Naive thymus-derived CD4-positive, alpha-beta T cell (primary cell): ENCODE measurements around the gene RAB1B. TPM values are rescaled to one million over a fixed set of nuclear protein-coding genes. Genes with fewer than 3 reads are reported as not detected.

ENCODE experiments used
- ATAC-seq: fragments of 150-1000 bp; cut with Tn5 transposase; 2 replicates; pipeline ENCODE4 v1.10.0; 2021; ENCODE audit warnings: mild to moderate bottlenecking, moderate library complexity
- CTCF ChIA-PET: fragments of 350-600 bp; sonication (Branson Sonifier 250); formaldehyde crosslinking; loops from one replicate; lab custom pipeline; 2021; ENCODE audit warnings: antibody characterized with exemption; lab: Charles Lee
- POLR2A ChIA-PET: fragments of 350-600 bp; sonication (Branson Sonifier 250); formaldehyde crosslinking; loops from one replicate; lab custom pipeline; 2021; ENCODE audit warnings: antibody characterized with exemption, inconsistent platforms; lab: Charles Lee
- DNase-seq, 9 donors: peaks; one replicate each; pipeline versions ENCODE4 v3.0.0 to v3.0.0-alpha.2; 2020 to 2022; ENCODE audit warnings: mixed read lengths in 1 of 9
- H3K27ac ChIP-seq: one replicate; pipeline ENCODE4 v1.7.0; 2013; ENCODE audit warnings: mild to moderate bottlenecking, low read depth, low read length, moderate library complexity
- H3K27me3 ChIP-seq, 2 donors: one replicate each; pipeline ENCODE4 v1.7.0; 2013; ENCODE audit warnings: low read length in 2 of 2, mild to moderate bottlenecking in 2 of 2, moderate library complexity in 2 of 2; ENCODE audit not compliant: control insufficient read depth in 2 of 2, insufficient read depth in 2 of 2
- H3K36me3 ChIP-seq, 3 experiments: 1 replicate in 2 of 3; 2 replicates in 1 of 3; pipeline ENCODE4 v1.7.0; 2013; ENCODE audit warnings: low read length in 3 of 3, mild to moderate bottlenecking in 3 of 3, moderate library complexity in 1 of 3; ENCODE audit not compliant: insufficient read depth in 3 of 3, control insufficient read depth in 2 of 3
- H3K4me1 ChIP-seq, 2 donors: one replicate each; pipeline ENCODE4 v1.7.0; 2013; ENCODE audit warnings: low read length in 2 of 2, mild to moderate bottlenecking in 2 of 2, moderate library complexity in 1 of 2; ENCODE audit not compliant: control insufficient read depth in 2 of 2, insufficient read depth in 2 of 2
- H3K4me3 ChIP-seq: 2 replicates; pipeline ENCODE4 v1.7.0; 2013; ENCODE audit warnings: mild to moderate bottlenecking, low read length
- H3K9me3 ChIP-seq, 3 experiments: 1 replicate in 2 of 3; 2 replicates in 1 of 3; pipeline ENCODE4 v1.7.0; 2013; ENCODE audit warnings: low read length in 3 of 3; ENCODE audit not compliant: control insufficient read depth in 2 of 3
- H3K27ac Mint-ChIP-seq, 9 donors: one replicate each; pipeline ENCODE4 v1.8.0; 2020 to 2022; ENCODE audit warnings: mixed read lengths in 9 of 9, mild to moderate bottlenecking in 8 of 9, moderate library complexity in 5 of 9, inconsistent platforms in 2 of 9
- H3K27me3 Mint-ChIP-seq, 5 donors: one replicate each; pipeline ENCODE4 v1.8.0; 2021 to 2022; ENCODE audit warnings: mixed read lengths in 5 of 5, mild to moderate bottlenecking in 1 of 5
- H3K36me3 Mint-ChIP-seq, 5 donors: one replicate each; pipeline ENCODE4 v1.8.0; 2020 to 2022; ENCODE audit warnings: mixed read lengths in 5 of 5, mild to moderate bottlenecking in 3 of 5, inconsistent platforms in 1 of 5
- H3K4me1 Mint-ChIP-seq, 7 donors: one replicate each; pipeline ENCODE4 v1.8.0; 2020 to 2022; ENCODE audit warnings: mixed read lengths in 7 of 7, mild to moderate bottlenecking in 3 of 7, inconsistent platforms in 1 of 7
- H3K4me3 Mint-ChIP-seq, 10 donors: one replicate each; pipeline ENCODE4 v1.8.0; 2020 to 2022; ENCODE audit warnings: mild to moderate bottlenecking in 10 of 10, mixed read lengths in 10 of 10, moderate library complexity in 6 of 10, inconsistent platforms in 2 of 10
- H3K9me3 Mint-ChIP-seq, 11 donors: one replicate each; pipeline ENCODE4 v1.8.0; 2020 to 2022; ENCODE audit warnings: mixed read lengths in 11 of 11, mild to moderate bottlenecking in 4 of 11, inconsistent platforms in 1 of 11, moderate library complexity in 1 of 11
- intact Hi-C, 2 donors: fragments of 100-400 bp; cut with micrococcal nuclease; formaldehyde crosslinking; loops; one replicate each; pipeline ENCODE4 v1.15.1; 2023
- polyA plus RNA-seq, 2 donors: library from polyadenylated mRNA; unstranded; fragments of 300-500 nt; fragmentation: Illumina TruSeq; gene quantifications; one replicate each; pipeline ENCODE4 v1.2.3, GENCODE V29; 2021
- total RNA-seq, 6 experiments: library from RNA in 5 of 6; stranded (reverse) in 5 of 6; gene quantifications; 1 replicate in 5 of 6; 2 replicates in 1 of 6; pipeline ENCODE4 v1.2.3 and lab custom pipeline; 2021 to 2026

Gene RAB1B
- total and polyA plus RNA-seq, 7 experiments from 2014 or later: 11.3 to 151 (median 64.8) TPM

DNA sequence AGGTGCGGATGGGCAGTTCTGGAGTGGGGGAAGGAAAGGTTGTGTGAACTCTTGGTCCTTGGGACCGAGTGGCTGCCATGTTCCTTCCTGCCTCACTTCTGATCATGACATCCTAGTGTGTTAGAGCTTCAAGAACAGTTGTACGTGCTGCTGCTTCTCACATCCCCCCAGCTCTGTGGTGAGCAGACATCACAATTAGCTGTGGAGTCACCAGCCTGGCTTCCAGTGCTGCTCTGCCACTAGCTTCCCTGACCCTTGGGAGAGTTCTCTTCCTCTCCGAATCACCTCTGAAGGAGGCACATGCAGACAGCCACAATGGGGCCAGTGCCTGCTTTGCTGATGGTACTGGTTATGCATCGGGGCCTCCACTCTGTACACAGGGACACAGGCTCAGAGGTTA, 6.2 kb upstream of the RAB1B start:
- CTCF ChIA-PET: no interaction called here
- Mint-ChIP-seq H3K27ac (no peak overlapping the region), H3K27me3 (no peaks in the 10 kb centered on the region), H3K4me3 (peak overlapping the region in 1 of 10 donors; percentile 16), H3K9me3 (no peaks in the 10 kb centered on the region), H3K4me1 (peaks cover 13 to 24% (median 18%) of the 10 kb centered on the region in 7 donors), H3K36me3 (peaks cover 0 to 25% (median 13%) of the 10 kb centered on the region in 5 donors)
- Histone ChIP-seq H3K27me3 (no peaks in the 10 kb centered on the region), H3K4me3 (no peak overlapping the region), H3K9me3 (no peaks in the 10 kb centered on the region), H3K4me1 (peaks cover 9% of the 10 kb centered on the region in 2 donors), H3K36me3 (peaks cover 0 to 68% (median 0%) of the 10 kb centered on the region in 3 experiments), H3K27ac (no peak overlapping the region)
- intact Hi-C loops: loop anchor here in 1 of 2 donors (10.0 kb wide), 1 partner anchor 997 kb away; the partner anchor contains the start of gene POLA2
- ATAC-seq (no peak), DNase-seq (no peak)
- POLR2A ChIA-PET: no interaction called here

- ChIA-PET POLR2A (no interaction called here), CTCF (interaction anchor here (1.1 kb wide), 1 partner anchor 40 kb away, joined by 3 read pairs; no protein-coding TSS in a partner anchor)
- Histone ChIP-seq H3K36me3 (peaks cover 0 to 67% (median 0%) of the 10 kb centered on the region in 3 experiments), H3K4me3 (no peak overlapping the region), H3K4me1 (peaks cover 9% of the 10 kb centered on the region in 2 donors), H3K27ac (no peak overlapping the region), H3K9me3 (no peaks in the 10 kb centered on the region), H3K27me3 (no peaks in the 10 kb centered on the region)
- H3K27ac Mint-ChIP-seq: peak overlapping the region in 1 of 9 donors; percentile 66
- peaks cover 13 to 27% (median 19%) of the 10 kb centered on the region in 7 donors for H3K4me1 Mint-ChIP-seq
- no peak for DNase-seq
- H3K9me3 Mint-ChIP-seq: no peaks in the 10 kb centered on the region
- ATAC-seq: no peak
- no peaks in the 10 kb centered on the region for H3K27me3 Mint-ChIP-seq
- intact Hi-C loops: loop anchor here in 1 of 2 donors (10.0 kb wide), 1 partner anchor 998 kb away; the partner anchor contains the start of gene POLA2
- no peak overlapping the region for H3K4me3 Mint-ChIP-seq
- H3K36me3 Mint-ChIP-seq: peaks cover 0 to 25% (median 13%) of the 10 kb centered on the region in 5 donors
These were observed 5.7 kb upstream of the RAB1B start for GRCh38 chr11:66262696-66263095.

GRCh38 chr11:66263231-66263630, 5.2 kb upstream of the RAB1B start:
- peaks cover 13 to 33% (median 21%) of the 10 kb centered on the region in 7 donors for H3K4me1 Mint-ChIP-seq
- Histone ChIP-seq H3K36me3 (peaks cover 0 to 62% (median 0%) of the 10 kb centered on the region in 3 experiments), H3K27me3 (no peaks in the 10 kb centered on the region), H3K9me3 (no peaks in the 10 kb centered on the region), H3K27ac (no peak overlapping the region), H3K4me3 (no peak overlapping the region), H3K4me1 (peaks cover 9% of the 10 kb centered on the region in 2 donors)
- peaks cover 0 to under 1% (median 0%) of the 10 kb centered on the region in 5 donors for H3K27me3 Mint-ChIP-seq
- H3K9me3 Mint-ChIP-seq: peaks cover 0 to under 1% (median 0%) of the 10 kb centered on the region in 11 donors
- peaks cover 0 to 25% (median 13%) of the 10 kb centered on the region in 5 donors for H3K36me3 Mint-ChIP-seq
- ATAC-seq (no peak), DNase-seq (no peak)
- CTCF ChIA-PET: interaction anchor here (1.1 kb wide), 1 partner anchor 41 kb away, joined by 3 read pairs; no protein-coding TSS in a partner anchor
- POLR2A ChIA-PET: interaction anchor here (0.6 kb wide), 1 partner anchor 19 kb away, joined by 3 read pairs; no protein-coding TSS in a partner anchor
- H3K4me3 Mint-ChIP-seq: no peak overlapping the region
- intact Hi-C loops: loop anchor here in 1 of 2 donors (10.0 kb wide), 1 partner anchor 998 kb away; the partner anchor contains the start of gene POLA2
- peak overlapping the region in 2 of 9 donors; percentile 28 to 66 for H3K27ac Mint-ChIP-seq

DNA sequence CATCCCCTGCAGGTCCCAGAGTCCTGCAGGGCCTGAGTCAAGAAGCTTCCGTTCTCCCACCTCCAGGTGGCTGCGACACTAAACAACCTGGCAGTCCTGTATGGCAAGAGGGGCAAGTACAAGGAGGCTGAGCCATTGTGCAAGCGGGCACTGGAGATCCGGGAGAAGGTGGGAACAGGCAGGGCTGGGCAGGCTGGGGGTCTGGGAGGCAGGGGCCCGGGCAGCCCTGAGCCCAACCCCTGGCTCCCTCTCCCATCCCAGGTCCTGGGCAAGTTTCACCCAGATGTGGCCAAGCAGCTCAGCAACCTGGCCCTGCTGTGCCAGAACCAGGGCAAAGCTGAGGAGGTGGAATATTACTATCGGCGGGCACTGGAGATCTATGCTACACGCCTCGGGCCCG, 4.7 kb upstream of the RAB1B start:
- no peak overlapping the region for H3K4me3 ChIP-seq
- Mint-ChIP-seq H3K36me3 (peaks cover 0 to 25% (median 12%) of the 10 kb centered on the region in 5 donors), H3K4me1 (peaks cover 9 to 30% (median 19%) of the 10 kb centered on the region in 7 donors), H3K27ac (no peak overlapping the region), H3K4me3 (peak overlapping the region in 1 of 10 donors; percentile 73), H3K27me3 (peaks cover 0 to 3% (median 0%) of the 10 kb centered on the region in 5 donors), H3K9me3 (peaks cover 0 to 5% (median 0%) of the 10 kb centered on the region in 11 donors)
- intact Hi-C loops: loop anchor here in 1 of 2 donors (10.0 kb wide), 1 partner anchor 999 kb away; the partner anchor contains the start of gene POLA2
- H3K27ac ChIP-seq: no peak overlapping the region
- peaks cover 0 to 67% (median 0%) of the 10 kb centered on the region in 3 experiments for H3K36me3 ChIP-seq
- POLR2A ChIA-PET: interaction anchor here (0.6 kb wide), 1 partner anchor 18 kb away, joined by 3 read pairs; no protein-coding TSS in a partner anchor
- H3K4me1 ChIP-seq: peaks cover 4 to 6% of the 10 kb centered on the region in 2 donors
- CTCF ChIA-PET: interaction anchor here (1.1 to 1.5 kb wide), 2 partner anchors 41 to 42 kb away, joined by 3 read pairs; no protein-coding TSS in a partner anchor
- H3K9me3 ChIP-seq: no peaks in the 10 kb centered on the region
- H3K27me3 ChIP-seq: no peaks in the 10 kb centered on the region
- DNase-seq (no peak), ATAC-seq (no peak)

GRCh38 chr11:66264383-66264782, 4.1 kb upstream of the RAB1B start:
- no peaks in the 10 kb centered on the region for H3K9me3 ChIP-seq
- no peak overlapping the region for H3K27ac ChIP-seq
- no peak for DNase-seq
- peak overlapping the region in 1 of 9 donors; percentile 33 for H3K27ac Mint-ChIP-seq
- CTCF ChIA-PET: interaction anchor here (1.5 kb wide), 1 partner anchor 43 kb away, joined by 3 read pairs; no protein-coding TSS in a partner anchor
- POLR2A ChIA-PET: no interaction called here
- H3K4me1 Mint-ChIP-seq: peaks cover 8 to 27% (median 17%) of the 10 kb centered on the region in 7 donors
- H3K4me1 ChIP-seq: peaks cover under 1 to 1% of the 10 kb centered on the region in 2 donors
- intact Hi-C loops: loop anchor here in 1 of 2 donors (10.0 kb wide), 1 partner anchor 1000 kb away; the partner anchor contains the start of gene POLA2
- no peak overlapping the region for H3K4me3 ChIP-seq
- H3K27me3 ChIP-seq: no peaks in the 10 kb centered on the region
- H3K4me3 Mint-ChIP-seq: no peak overlapping the region
- H3K27me3 Mint-ChIP-seq: peaks cover 0 to 3% (median 0%) of the 10 kb centered on the region in 5 donors
- H3K9me3 Mint-ChIP-seq: peaks cover 0 to 5% (median 0%) of the 10 kb centered on the region in 11 donors
- peaks cover 0 to 21% (median 10%) of the 10 kb centered on the region in 5 donors for H3K36me3 Mint-ChIP-seq
- no peak for ATAC-seq
- H3K36me3 ChIP-seq: peaks cover 0 to 67% (median 0%) of the 10 kb centered on the region in 3 experiments

DNA sequence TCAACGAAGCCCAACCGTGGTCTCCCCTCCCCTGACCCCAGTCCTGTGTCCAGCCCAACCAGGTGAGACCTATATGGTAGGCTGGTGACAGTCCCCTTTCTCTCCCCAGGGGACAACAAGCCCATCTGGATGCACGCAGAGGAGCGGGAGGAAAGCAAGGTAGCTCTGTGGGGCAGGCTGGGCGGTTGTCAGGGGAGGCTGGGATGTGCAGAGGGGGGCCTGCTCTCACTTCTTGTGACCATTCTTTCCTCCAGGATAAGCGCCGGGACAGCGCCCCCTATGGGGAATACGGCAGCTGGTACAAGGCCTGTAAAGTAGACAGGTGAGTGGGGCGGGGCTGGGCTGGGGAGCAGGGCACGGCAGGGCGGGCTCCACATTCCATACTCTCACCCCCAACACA, 3.5 kb upstream of the RAB1B start:
- Mint-ChIP-seq H3K27me3 (peaks cover 0 to 3% (median 0%) of the 10 kb centered on the region in 5 donors), H3K9me3 (peaks cover 0 to 5% (median 0%) of the 10 kb centered on the region in 11 donors), H3K4me1 (peaks cover 10 to 27% (median 21%) of the 10 kb centered on the region in 7 donors), H3K36me3 (peaks cover 0 to 17% (median 6%) of the 10 kb centered on the region in 5 donors), H3K4me3 (no peak overlapping the region), H3K27ac (peak overlapping the region in 1 of 9 donors; percentile 22)
- H3K27ac ChIP-seq: no peak overlapping the region
- POLR2A ChIA-PET: no interaction called here
- peaks cover 6% of the 10 kb centered on the region in 2 donors for H3K4me1 ChIP-seq
- CTCF ChIA-PET: interaction anchor here (1.5 kb wide), 1 partner anchor 43 kb away, joined by 3 read pairs; no protein-coding TSS in a partner anchor
- no peak overlapping the region for H3K4me3 ChIP-seq
- no peaks in the 10 kb centered on the region for H3K9me3 ChIP-seq
- H3K36me3 ChIP-seq: peaks cover 0 to 61% (median 0%) of the 10 kb centered on the region in 3 experiments
- no peak for ATAC-seq
- H3K27me3 ChIP-seq: no peaks in the 10 kb centered on the region
- no peak for DNase-seq
- intact Hi-C loops: loop anchor here (5.0 to 10.0 kb wide), 5 partner anchors 82 to 1343 kb away; partner anchors contain the start of genes B4GAT1 (in 1 of the 2), BRMS1 (in 1 of the 2), POLA2 (in 1 of the 2) and PPP2R5B (in 1 of the 2)
